OCI-LY3 (cell line): Measurements from ENCODE around the gene ADRA1B.

ENCODE experiments used
- H2AFZ ChIP-seq: fragments of 200-600, 300-600 bp; shearing (Covaris generic); 2 replicates; pipeline ENCODE4 v1.6.0; 2014; ENCODE audit warnings: antibody characterized with exemption, low read depth, low read length
- H3K27ac ChIP-seq: fragments of 200-600, 300-600 bp; sonication (generic); 2 replicates; pipeline ENCODE4 v1.5.1; 2014; ENCODE audit warnings: mild to moderate bottlenecking, low read length, moderate library complexity, mixed read lengths
- H3K27me3 ChIP-seq: fragments of 200-600, 300-600 bp; sonication (generic); 2 replicates; pipeline ENCODE4 v1.6.1; 2014; ENCODE audit warnings: low read depth, low read length, mixed read lengths
- H3K36me3 ChIP-seq: fragments of 200-600, 300-600 bp; sonication (generic); replicated peaks from 2 replicates; pipeline ENCODE3; 2014; ENCODE audit warnings: low read depth, low read length, mixed read lengths
- H3K4me1 ChIP-seq: fragments of 300-600, 200-600 bp; sonication (generic); 2 replicates; pipeline ENCODE4 v1.6.1; 2014; ENCODE audit warnings: low read length, mixed read lengths
- H3K4me2 ChIP-seq: fragments of 200-600, 300-600 bp; sonication (generic); 2 replicates; pipeline ENCODE4 v1.6.1; 2014; ENCODE audit warnings: low read length, mixed read lengths
- H3K4me3 ChIP-seq: fragments of 300-600, 200-600 bp; sonication (generic); 2 replicates; pipeline ENCODE4 v1.5.1; 2014; ENCODE audit warnings: antibody characterized with exemption, mild to moderate bottlenecking, low read length, moderate library complexity
- H3K79me2 ChIP-seq: fragments of 300-600, 200-600 bp; shearing (Covaris generic); 2 replicates; pipeline ENCODE4 v1.6.1; 2014; ENCODE audit warnings: mild to moderate bottlenecking, low read length, mixed read lengths
- H3K9ac ChIP-seq: fragments of 300-600, 200-600 bp; shearing (Covaris generic); 2 replicates; pipeline ENCODE4 v1.6.0; 2014; ENCODE audit warnings: mild to moderate bottlenecking, low read length, moderate library complexity
- H3K9me3 ChIP-seq: fragments of 200-600, 300-600 bp; shearing (Covaris generic); 2 replicates; pipeline ENCODE4 v1.6.1; 2014; ENCODE audit warnings: low read length, mixed read lengths; ENCODE audit not compliant: insufficient read depth
- H4K20me1 ChIP-seq: fragments of 200-600, 300-600 bp; sonication (generic); 2 replicates; pipeline ENCODE4 v1.6.1; 2016; ENCODE audit warnings: low read length, mixed read lengths; ENCODE audit not compliant: insufficient read depth
- EZH2phosphoT487 ChIP-seq: fragments of 200-600 bp; shearing (Covaris generic); IDR thresholded peaks from 2 replicates; pipeline ENCODE4 v1.6.1; 2018; ENCODE audit warnings: antibody characterized with exemption, mixed run types, low read depth
- TF ChIP-seq, protein P1 (sequence below): fragments of 200-600, 300-600 bp; sonication (generic); IDR thresholded peaks from 2 replicates; pipeline ENCODE4 v1.5.1; 2014; ENCODE audit warnings: antibody characterized with exemption, low read length, low read depth

The ADRA1B gene

DNA sequence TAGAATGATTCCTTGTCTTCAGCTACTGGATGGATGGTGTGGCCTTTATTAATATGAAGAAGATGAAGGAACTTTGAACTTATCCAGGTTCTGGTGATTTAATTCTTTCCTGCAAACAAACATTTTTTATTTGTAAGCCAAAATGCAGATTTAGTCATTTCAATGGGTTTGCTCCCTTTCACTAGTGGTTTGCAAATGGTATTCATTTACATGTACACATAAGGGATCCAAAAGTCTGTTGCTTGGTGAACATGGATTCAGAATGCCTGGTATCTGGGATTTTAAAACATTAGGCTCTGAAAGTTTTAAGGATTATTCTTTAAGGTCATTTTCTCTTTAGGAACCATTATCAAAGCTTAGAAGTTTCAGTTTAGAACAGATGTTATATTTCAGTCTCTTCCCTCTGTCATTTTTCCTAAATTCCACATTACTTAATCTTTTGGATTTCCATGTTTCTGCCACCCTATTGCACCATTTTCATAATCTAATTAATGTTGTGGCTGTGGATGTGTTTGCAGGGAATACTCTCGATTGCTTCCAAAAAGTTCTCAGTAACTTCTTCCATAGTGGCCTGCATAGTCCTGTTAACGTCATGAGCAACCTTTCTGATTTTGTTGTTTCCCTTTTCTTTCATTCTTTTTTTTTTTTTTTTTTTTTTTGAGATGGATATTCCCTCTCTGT lies 102.8 kb downstream of the ADRA1B start:
- Histone ChIP-seq H3K9me3 (no peaks in the 10 kb centered on the region), H3K27me3 (no peaks in the 10 kb centered on the region), H3K9ac (no peak overlapping the region), H3K4me1 (no peaks in the 10 kb centered on the region), H3K27ac (no peak overlapping the region), H3K36me3 (peaks cover 17% of the 10 kb centered on the region), H2AFZ (no peak overlapping the region), H3K4me3 (no peak overlapping the region), H3K79me2 (no peaks in the 10 kb centered on the region), H4K20me1 (no peaks in the 10 kb centered on the region), H3K4me2 (no peak overlapping the region)
- no peak for TF ChIP-seq EZH2phosphoT487
- TF ChIP-seq, protein P1, sequence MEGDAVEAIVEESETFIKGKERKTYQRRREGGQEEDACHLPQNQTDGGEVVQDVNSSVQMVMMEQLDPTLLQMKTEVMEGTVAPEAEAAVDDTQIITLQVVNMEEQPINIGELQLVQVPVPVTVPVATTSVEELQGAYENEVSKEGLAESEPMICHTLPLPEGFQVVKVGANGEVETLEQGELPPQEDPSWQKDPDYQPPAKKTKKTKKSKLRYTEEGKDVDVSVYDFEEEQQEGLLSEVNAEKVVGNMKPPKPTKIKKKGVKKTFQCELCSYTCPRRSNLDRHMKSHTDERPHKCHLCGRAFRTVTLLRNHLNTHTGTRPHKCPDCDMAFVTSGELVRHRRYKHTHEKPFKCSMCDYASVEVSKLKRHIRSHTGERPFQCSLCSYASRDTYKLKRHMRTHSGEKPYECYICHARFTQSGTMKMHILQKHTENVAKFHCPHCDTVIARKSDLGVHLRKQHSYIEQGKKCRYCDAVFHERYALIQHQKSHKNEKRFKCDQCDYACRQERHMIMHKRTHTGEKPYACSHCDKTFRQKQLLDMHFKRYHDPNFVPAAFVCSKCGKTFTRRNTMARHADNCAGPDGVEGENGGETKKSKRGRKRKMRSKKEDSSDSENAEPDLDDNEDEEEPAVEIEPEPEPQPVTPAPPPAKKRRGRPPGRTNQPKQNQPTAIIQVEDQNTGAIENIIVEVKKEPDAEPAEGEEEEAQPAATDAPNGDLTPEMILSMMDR = no peak

- Histone ChIP-seq H3K36me3 (peaks cover 16% of the 10 kb centered on the region), H3K4me3 (no peak overlapping the region), H4K20me1 (no peaks in the 10 kb centered on the region), H3K27ac (no peak overlapping the region), H3K9ac (no peak overlapping the region), H3K9me3 (no peaks in the 10 kb centered on the region), H3K79me2 (0 out of 2 replicates have a peak, but pooled peaks cover 3% of the 10 kb centered on the region), H2AFZ (no peak overlapping the region), H3K4me1 (no peaks in the 10 kb centered on the region), H3K27me3 (no peaks in the 10 kb centered on the region), H3K4me2 (no peak overlapping the region)
- TF ChIP-seq EZH2phosphoT487 = no peak
- TF ChIP-seq, protein P1 = no peak
Measured at GRCh38 chr5:160020266-160020770, 104.0 kb downstream of the ADRA1B start.

DNA sequence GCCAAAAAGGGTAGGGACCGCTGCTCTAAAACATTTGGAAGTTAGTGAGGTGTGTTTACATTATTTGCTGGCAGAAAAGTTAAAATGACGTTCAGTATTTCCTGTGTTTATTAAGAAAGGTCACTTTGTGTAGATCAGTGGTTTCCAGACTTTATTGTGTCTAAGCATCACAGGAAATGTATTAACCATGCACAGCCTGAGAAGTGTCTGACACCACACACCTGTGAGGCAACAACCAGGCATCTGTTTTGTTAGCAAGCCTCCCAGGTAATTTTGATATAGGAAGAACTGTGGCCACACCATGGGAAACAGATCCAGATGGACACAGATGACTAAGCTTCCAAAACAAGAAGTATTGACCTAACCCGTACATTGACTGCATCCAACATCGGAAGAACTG lies 104.7 kb downstream of the ADRA1B start:
- Histone ChIP-seq H3K4me1 (no peaks in the 10 kb centered on the region), H3K4me2 (no peak overlapping the region), H3K9ac (no peak overlapping the region), H2AFZ (no peak overlapping the region), H3K27me3 (no peaks in the 10 kb centered on the region), H4K20me1 (no peaks in the 10 kb centered on the region), H3K79me2 (0 out of 2 replicates have a peak, but pooled peaks cover 3% of the 10 kb centered on the region), H3K4me3 (no peak overlapping the region), H3K9me3 (no peaks in the 10 kb centered on the region), H3K27ac (no peak overlapping the region), H3K36me3 (peaks cover 16% of the 10 kb centered on the region)
- no peak for TF ChIP-seq EZH2phosphoT487
- TF ChIP-seq, protein P1 = no peak

GRCh38 chr5:160021831-160022446 lies 105.7 kb downstream of the ADRA1B start:
- no peak overlapping the region for H3K27ac ChIP-seq
- no peak overlapping the region for H3K4me2 ChIP-seq
- H3K9ac ChIP-seq = no peak overlapping the region
- H3K79me2 ChIP-seq = 0 out of 2 replicates have a peak, but pooled peaks cover 3% of the 10 kb centered on the region
- no peaks in the 10 kb centered on the region for H3K4me1 ChIP-seq
- H3K4me3 ChIP-seq = no peak overlapping the region
- H3K36me3 ChIP-seq = peaks cover 16% of the 10 kb centered on the region
- no peaks in the 10 kb centered on the region for H3K9me3 ChIP-seq
- no peak overlapping the region for H2AFZ ChIP-seq
- TF ChIP-seq, protein P1 = peak; percentile 63
- TF ChIP-seq EZH2phosphoT487 = no peak
- H4K20me1 ChIP-seq = no peaks in the 10 kb centered on the region
- H3K27me3 ChIP-seq = no peaks in the 10 kb centered on the region
